Thoracic aorta (tissue), 2 donors: ENCODE results near the gene WEE2. TPM values are rescaled to one million over a fixed set of nuclear protein-coding genes. Genes with fewer than 3 reads are reported as not detected.

Experiments
- ATAC-seq: fragments of 150-250 bp; one replicate; pipeline ENCODE4 v1.8.0; 2017; ENCODE audit warnings: low read depth; ENCODE audit not compliant: insufficient number of reproducible peaks, low FRiP score
- DNase-seq: peaks from one replicate; pipeline ENCODE4 v3.0.0-alpha.2; 2020; ENCODE audit warnings: low spot score
- H3K27ac ChIP-seq, 2 donors: fragments of 200-600 bp; sonication (generic); 1 replicate in 1 of 2; 2 replicates in 1 of 2; pipeline ENCODE4 v1.5.1; 2016; ENCODE audit warnings: mild to moderate bottlenecking in 2 of 2, moderate library complexity in 2 of 2
- H3K27me3 ChIP-seq: fragments of 200-600 bp; sonication (generic); replicated peaks from 2 replicates; pipeline ENCODE4 v1.6.0; 2016; ENCODE audit warnings: mild to moderate bottlenecking; ENCODE audit not compliant: insufficient read depth
- H3K36me3 ChIP-seq: fragments of 200-600 bp; sonication (generic); one replicate; pipeline ENCODE4 v1.5.1; 2016
- H3K4me1 ChIP-seq, 2 donors: fragments of 200-600 bp; sonication (generic); 1 replicate in 1 of 2; 2 replicates in 1 of 2; pipeline versions ENCODE4 v1.5.1 to v1.6.0; 2016; ENCODE audit warnings: low read depth in 2 of 2, mild to moderate bottlenecking in 1 of 2; ENCODE audit not compliant: control insufficient read depth in 1 of 2
- H3K4me3 ChIP-seq: fragments of 200-600 bp; sonication (generic); 2 replicates; pipeline ENCODE4 v1.5.1; 2016; ENCODE audit warnings: mild to moderate bottlenecking
- H3K9me3 ChIP-seq: fragments of 200-600 bp; sonication (generic); 2 replicates; pipeline ENCODE4 v1.5.1; 2016
- total RNA-seq, 2 donors: library from RNA; depleted of rRNA; stranded (reverse); fragments of >200 nt; gene quantifications; one replicate each; pipeline versions ENCODE4 v1.1.0 to v1.2.3, GENCODE V29; 2016
- TF ChIP-seq, protein P1 (sequence below): fragments of 200-600 bp; sonication (generic); IDR thresholded peaks from one replicate; pipeline ENCODE4 v1.5.1; 2019; ENCODE audit warnings: antibody characterized with exemption

WEE2 gene
- total RNA-seq, 2 donors from 2014 or later: not detected

DNA sequence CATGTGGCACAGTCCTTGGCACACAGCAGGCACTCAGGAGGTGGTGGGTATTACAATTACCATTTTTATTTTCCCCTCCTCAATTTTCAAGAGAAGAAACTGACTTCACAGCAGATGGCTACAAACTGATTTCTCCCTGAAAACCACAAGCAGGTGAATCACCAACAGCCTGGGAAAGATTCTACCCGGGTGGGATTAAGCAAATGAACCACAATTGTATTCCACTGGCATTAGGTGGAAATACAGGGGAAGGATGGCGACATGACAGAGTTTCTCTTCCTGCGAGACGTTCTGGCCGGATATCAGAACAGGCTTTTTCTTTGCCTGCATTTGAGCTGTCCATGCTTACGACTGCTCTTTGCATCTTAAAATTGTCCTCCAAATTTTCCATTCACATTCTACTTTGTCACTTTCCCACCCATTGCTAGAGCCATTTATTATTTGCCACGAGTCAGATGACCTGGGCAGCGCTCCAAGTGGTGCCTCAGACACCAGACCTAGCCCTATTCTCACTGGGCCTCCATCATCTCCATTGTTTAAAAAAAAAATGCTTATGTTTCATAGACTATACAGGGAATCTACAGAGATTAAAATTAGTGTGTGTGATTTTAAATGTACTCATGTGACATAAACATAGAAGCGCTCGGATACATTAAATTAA, 10.8 kb upstream of the WEE2 start:
- no peaks in the 10 kb centered on the region for H3K27me3 ChIP-seq
- H3K36me3 ChIP-seq: no peaks in the 10 kb centered on the region
- H3K4me1 ChIP-seq: peaks cover 11 to 42% of the 10 kb centered on the region in 2 donors
- no peak overlapping the region for H3K27ac ChIP-seq
- H3K4me3 ChIP-seq: no peak overlapping the region
- TF ChIP-seq, protein P1, sequence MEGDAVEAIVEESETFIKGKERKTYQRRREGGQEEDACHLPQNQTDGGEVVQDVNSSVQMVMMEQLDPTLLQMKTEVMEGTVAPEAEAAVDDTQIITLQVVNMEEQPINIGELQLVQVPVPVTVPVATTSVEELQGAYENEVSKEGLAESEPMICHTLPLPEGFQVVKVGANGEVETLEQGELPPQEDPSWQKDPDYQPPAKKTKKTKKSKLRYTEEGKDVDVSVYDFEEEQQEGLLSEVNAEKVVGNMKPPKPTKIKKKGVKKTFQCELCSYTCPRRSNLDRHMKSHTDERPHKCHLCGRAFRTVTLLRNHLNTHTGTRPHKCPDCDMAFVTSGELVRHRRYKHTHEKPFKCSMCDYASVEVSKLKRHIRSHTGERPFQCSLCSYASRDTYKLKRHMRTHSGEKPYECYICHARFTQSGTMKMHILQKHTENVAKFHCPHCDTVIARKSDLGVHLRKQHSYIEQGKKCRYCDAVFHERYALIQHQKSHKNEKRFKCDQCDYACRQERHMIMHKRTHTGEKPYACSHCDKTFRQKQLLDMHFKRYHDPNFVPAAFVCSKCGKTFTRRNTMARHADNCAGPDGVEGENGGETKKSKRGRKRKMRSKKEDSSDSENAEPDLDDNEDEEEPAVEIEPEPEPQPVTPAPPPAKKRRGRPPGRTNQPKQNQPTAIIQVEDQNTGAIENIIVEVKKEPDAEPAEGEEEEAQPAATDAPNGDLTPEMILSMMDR: no peak
- ATAC-seq (no peak), DNase-seq (no peak)
- no peaks in the 10 kb centered on the region for H3K9me3 ChIP-seq

DNA sequence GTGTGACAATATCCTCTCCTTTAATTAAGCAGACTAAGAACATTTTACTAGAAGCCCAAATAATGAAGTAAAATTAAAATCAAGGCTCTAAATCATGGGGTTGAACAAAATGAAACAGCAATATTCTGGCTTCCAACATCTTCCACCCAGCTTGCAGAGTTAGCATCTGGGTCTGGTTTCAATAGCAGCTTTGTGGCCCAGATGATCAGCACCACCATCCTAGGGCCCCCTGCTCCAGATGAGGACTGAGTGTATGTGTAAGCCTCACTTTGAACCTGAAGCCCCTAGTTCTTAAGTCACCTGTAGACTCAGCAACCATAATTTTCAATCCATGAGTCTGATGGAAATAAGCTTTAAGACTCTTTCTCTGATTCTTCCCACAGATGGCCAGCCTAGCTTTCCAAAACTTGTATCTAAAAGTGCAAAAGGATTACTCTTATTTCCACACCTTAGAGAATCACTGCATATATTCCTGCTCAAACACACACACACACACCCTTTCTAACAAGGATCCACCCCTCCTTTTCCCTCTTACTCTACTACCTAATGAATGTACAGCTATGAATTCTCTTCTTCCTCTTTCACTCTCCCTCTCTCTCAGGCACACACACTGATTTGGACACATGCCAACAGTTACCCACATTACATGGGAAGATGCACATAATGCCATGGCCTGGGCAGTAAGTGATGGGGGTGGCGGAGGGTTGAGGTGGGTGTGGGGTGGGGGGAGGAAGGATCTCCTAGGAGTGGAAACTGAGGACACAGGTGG, 9.7 kb upstream of the WEE2 start:
- no peak for ATAC-seq
- no peaks in the 10 kb centered on the region for H3K27me3 ChIP-seq
- H3K36me3 ChIP-seq: no peaks in the 10 kb centered on the region
- peaks cover 11 to 53% of the 10 kb centered on the region in 2 donors for H3K4me1 ChIP-seq
- TF ChIP-seq, protein P1: no peak
- no peaks in the 10 kb centered on the region for H3K9me3 ChIP-seq
- no peak for DNase-seq
- H3K4me3 ChIP-seq: no peak overlapping the region
- no peak overlapping the region for H3K27ac ChIP-seq

DNA sequence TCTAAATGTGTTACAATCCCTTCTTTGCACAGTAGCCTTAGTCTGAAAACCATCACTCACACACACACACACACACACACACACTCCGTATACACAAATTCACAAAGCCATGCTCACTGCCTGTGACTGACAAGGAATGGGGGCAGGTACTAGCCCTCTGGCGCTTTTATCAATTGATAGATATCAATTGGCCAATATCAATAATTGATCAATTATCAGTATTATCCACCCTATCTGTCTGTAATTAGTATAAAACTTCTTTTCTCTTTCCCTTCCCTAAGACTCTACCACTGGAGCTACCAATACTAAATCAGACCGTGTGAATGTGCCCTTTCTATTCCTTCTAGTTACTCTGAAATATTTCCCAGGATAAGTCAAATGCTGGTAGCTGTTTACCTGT, 8.3 kb upstream of the WEE2 start:
- no peaks in the 10 kb centered on the region for H3K36me3 ChIP-seq
- peak overlapping the region; percentile 91 for H3K4me3 ChIP-seq
- H3K27ac ChIP-seq: peak overlapping the region in 1 of 2 donors; percentile 75
- H3K27me3 ChIP-seq: no peaks in the 10 kb centered on the region
- no peak for DNase-seq
- TF ChIP-seq, protein P1: no peak
- peaks cover 11 to 63% of the 10 kb centered on the region in 2 donors for H3K4me1 ChIP-seq
- H3K9me3 ChIP-seq: no peaks in the 10 kb centered on the region
- ATAC-seq: no peak

DNA sequence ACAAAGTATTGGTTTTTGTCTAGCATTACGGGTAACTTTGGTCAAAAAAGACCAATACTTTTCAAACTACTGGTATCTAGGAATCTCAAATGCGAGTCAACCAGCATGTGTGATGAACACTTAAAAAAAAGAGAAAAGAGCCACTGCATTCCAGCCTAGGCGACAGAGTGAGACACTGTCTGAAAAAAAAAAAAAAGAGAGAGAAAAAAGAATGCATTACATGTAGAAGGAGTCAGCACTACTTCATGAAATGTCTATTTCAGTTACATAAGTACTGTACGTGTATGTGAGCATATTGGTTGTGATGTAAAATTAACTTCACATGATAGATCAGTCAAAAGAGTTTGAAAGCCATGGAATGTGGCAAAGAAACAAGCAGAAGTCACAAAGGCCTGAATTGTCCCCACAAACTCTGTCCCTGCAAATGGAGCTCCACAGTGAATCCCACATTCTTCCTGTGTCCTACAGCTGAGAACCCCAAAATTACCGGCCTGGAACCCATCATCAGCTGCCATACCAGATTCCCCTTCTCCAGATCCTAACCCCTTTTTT, 7.8 kb upstream of the WEE2 start:
- H3K9me3 ChIP-seq: no peaks in the 10 kb centered on the region
- peak overlapping the region; percentile 91 for H3K4me3 ChIP-seq
- H3K27ac ChIP-seq: peak overlapping the region; percentile 74 to 75
- TF ChIP-seq, protein P1: no peak
- H3K36me3 ChIP-seq: no peaks in the 10 kb centered on the region
- H3K4me1 ChIP-seq: peaks cover 11 to 68% of the 10 kb centered on the region in 2 donors
- ATAC-seq (no peak), DNase-seq (no peak)
- H3K27me3 ChIP-seq: no peaks in the 10 kb centered on the region

DNA sequence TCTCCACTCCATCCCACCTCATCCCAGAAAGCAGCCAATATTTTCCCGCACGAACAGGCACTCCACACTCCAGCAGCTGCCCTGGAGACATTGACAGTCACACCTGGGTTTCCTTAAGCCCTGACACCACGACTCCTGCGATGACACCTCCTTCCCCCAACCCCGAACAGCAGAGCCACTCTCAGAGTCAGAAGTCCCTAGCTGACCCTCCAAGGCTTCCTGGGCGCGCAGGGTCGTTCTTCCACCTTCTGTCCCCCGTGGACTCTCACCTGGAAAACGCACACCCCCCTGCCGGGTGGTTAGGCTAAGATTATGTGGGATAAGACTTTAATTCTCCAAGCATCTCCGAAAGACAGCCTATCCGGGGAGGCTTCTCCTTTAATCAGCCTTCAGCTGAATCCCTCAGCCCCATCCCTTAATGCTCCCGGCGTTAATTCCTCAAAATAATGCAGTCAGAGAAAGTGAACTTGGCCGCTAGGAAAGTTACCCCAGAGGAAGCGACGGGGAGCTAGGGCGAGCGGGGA, 7.2 kb upstream of the WEE2 start:
- DNase-seq (no peak), ATAC-seq (no peak)
- TF ChIP-seq, protein P1: no peak
- no peaks in the 10 kb centered on the region for H3K9me3 ChIP-seq
- H3K27me3 ChIP-seq: no peaks in the 10 kb centered on the region
- H3K36me3 ChIP-seq: no peaks in the 10 kb centered on the region
- peak overlapping the region; percentile 74 to 75 for H3K27ac ChIP-seq
- H3K4me1 ChIP-seq: peaks cover 11 to 70% of the 10 kb centered on the region in 2 donors
- peak overlapping the region; percentile 91 for H3K4me3 ChIP-seq
